Loucy (cell line): Measurements from ENCODE around the gene BAIAP3.

Source experiments
- H2AFZ ChIP-seq: fragments of 200-600 bp; sonication (generic); 2 replicates; pipeline ENCODE4 v1.6.0; 2016; ENCODE audit warnings: antibody characterized with exemption, mild to moderate bottlenecking, low read length, moderate library complexity
- H3F3A ChIP-seq: fragments of 200-600 bp; 2 replicates; pipeline ENCODE4 v1.6.0; 2016; ENCODE audit warnings: antibody characterized with exemption, low read depth, mild to moderate bottlenecking
- H3K27me3 ChIP-seq: fragments of 200-600 bp; sonication (generic); 2 replicates; pipeline ENCODE4 v1.6.1; 2014; ENCODE audit warnings: low read length, mild to moderate bottlenecking; ENCODE audit not compliant: insufficient read depth, poor library complexity, severe bottlenecking
- H3K36me3 ChIP-seq: fragments of 200-600 bp; sonication (generic); 2 replicates; pipeline ENCODE4 v1.6.1; 2016; ENCODE audit warnings: low read length; ENCODE audit not compliant: insufficient read depth
- H3K4me1 ChIP-seq: fragments of 200-600 bp; sonication (generic); 2 replicates; pipeline ENCODE4 v1.5.1; 2014; ENCODE audit warnings: low read length, mild to moderate bottlenecking; ENCODE audit not compliant: insufficient read depth, poor library complexity, severe bottlenecking
- H3K4me2 ChIP-seq: fragments of 200-600 bp; sonication (generic); 2 replicates; pipeline ENCODE4 v1.6.0; 2014; ENCODE audit warnings: antibody characterized with exemption, low read length, low read depth, mild to moderate bottlenecking; ENCODE audit not compliant: poor library complexity, severe bottlenecking
- H3K4me3 ChIP-seq: fragments of 200-600 bp; sonication (generic); 2 replicates; pipeline ENCODE4 v1.5.1; 2014; ENCODE audit warnings: low read length, mild to moderate bottlenecking, mixed read lengths; ENCODE audit not compliant: poor library complexity, severe bottlenecking
- H3K79me2 ChIP-seq: fragments of 200-600 bp; sonication (generic); 2 replicates; pipeline ENCODE4 v1.6.1; 2014; ENCODE audit warnings: low read length; ENCODE audit not compliant: insufficient read depth
- H3K9ac ChIP-seq: fragments of 200-600 bp; sonication (generic); 2 replicates; pipeline ENCODE4 v1.6.0; 2014; ENCODE audit warnings: mild to moderate bottlenecking, low read depth, low read length, moderate library complexity; ENCODE audit not compliant: poor library complexity, severe bottlenecking
- H3K9me2 ChIP-seq: fragments of 200-600 bp; sonication (generic); replicated peaks from 2 replicates; pipeline ENCODE4 v1.6.1; 2016; ENCODE audit warnings: low read depth, low read length, mixed read lengths
- H3K9me3 ChIP-seq: fragments of 200-600 bp; sonication (generic); 2 replicates; pipeline ENCODE4 v1.6.1; 2014; ENCODE audit warnings: mild to moderate bottlenecking, antibody characterized with exemption, low read length, low read depth; ENCODE audit not compliant: insufficient read depth
- H4K20me1 ChIP-seq: fragments of 200-600 bp; sonication (generic); 2 replicates; pipeline ENCODE4 v1.6.0; 2014; ENCODE audit warnings: antibody characterized with exemption, low read length, mild to moderate bottlenecking; ENCODE audit not compliant: insufficient read depth, poor library complexity, severe bottlenecking
- CTCF ChIP-seq: fragments of 200-600 bp; sonication (generic); conservative IDR thresholded peaks from 2 replicates; pipeline ENCODE4 v1.5.1; 2014; ENCODE audit warnings: mild to moderate bottlenecking, antibody characterized with exemption, low read length
- EZH2phosphoT487 ChIP-seq: fragments of 200-600 bp; IDR thresholded peaks from 2 replicates; pipeline ENCODE4 v1.6.1; 2018; ENCODE audit warnings: antibody characterized with exemption, mild to moderate bottlenecking, moderate library complexity, borderline replicate concordance

BAIAP3 gene

GRCh38 chr16:1338119-1338730, 4.8 kb downstream of the BAIAP3 start:
- Histone ChIP-seq H3K9ac (no peak overlapping the region), H3K4me2 (no peak overlapping the region), H3K27me3 (no peaks in the 10 kb centered on the region)

DNA sequence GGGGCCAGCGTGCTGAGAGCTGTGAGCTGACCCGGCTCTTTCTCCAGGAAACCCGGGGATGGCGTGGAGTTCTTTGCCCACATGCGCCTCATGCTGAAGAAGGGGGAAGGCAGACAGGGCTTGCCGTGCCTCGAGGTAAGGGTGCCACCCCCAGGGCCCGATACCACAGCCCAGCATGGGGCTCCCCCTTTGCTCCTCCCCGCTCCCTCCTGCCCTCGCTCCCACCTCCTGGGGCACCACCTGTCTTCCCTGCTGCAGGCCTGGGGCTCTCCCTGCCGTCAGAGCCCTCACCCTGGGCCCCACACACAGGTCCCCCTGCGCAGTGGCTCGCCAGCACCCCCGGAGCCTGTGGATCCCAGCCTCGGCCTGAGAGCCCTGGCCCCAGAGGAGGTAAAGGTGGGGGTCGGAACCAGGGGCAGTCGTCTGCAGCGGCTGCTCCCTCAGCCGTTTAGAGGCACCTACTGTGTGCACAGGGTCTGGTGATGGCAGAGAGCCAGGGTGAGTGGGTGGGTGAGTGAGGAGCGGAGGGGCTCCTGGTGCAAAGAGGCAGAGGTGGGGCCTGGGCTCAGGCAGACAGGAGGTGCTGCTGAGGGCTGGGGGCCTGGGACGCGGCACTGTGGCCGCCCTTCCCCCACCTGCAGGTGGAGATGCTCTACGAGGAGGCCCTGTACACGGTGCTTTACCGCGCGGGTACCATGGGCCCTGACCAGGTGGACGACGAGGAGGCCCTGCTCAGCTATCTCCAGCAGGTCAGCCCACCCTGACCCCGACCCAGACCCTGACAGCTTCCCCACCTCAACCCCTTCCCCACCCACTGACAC, 5.6 kb downstream of the BAIAP3 start:
- Histone ChIP-seq H3K4me2 (no peak overlapping the region), H3F3A (no peaks in the 10 kb centered on the region), H3K9me3 (no peaks in the 10 kb centered on the region), H3K4me3 (no peak overlapping the region), H3K36me3 (no peaks in the 10 kb centered on the region), H2AFZ (no peak overlapping the region), H3K27me3 (no peaks in the 10 kb centered on the region), H4K20me1 (no peaks in the 10 kb centered on the region), H3K79me2 (no peaks in the 10 kb centered on the region), H3K9ac (no peak overlapping the region), H3K4me1 (peaks cover 4% of the 10 kb centered on the region), H3K9me2 (no peaks in the 10 kb centered on the region)
- TF ChIP-seq EZH2phosphoT487 (no peak), CTCF (no peak)

More at GRCh38 chr16:1338119-1338730, 4.8 kb downstream of the BAIAP3 start:
- no peaks in the 10 kb centered on the region for H3K36me3 ChIP-seq
- no peaks in the 10 kb centered on the region for H3F3A ChIP-seq
- H3K4me3 ChIP-seq = no peak overlapping the region
- no peaks in the 10 kb centered on the region for H4K20me1 ChIP-seq
- H3K9me2 ChIP-seq = no peaks in the 10 kb centered on the region
- H3K4me1 ChIP-seq = peaks cover 4% of the 10 kb centered on the region
- H2AFZ ChIP-seq = no peak overlapping the region
- no peak for TF ChIP-seq EZH2phosphoT487
- peak; percentile 42 for TF ChIP-seq CTCF
- no peaks in the 10 kb centered on the region for H3K9me3 ChIP-seq
- no peaks in the 10 kb centered on the region for H3K79me2 ChIP-seq

DNA sequence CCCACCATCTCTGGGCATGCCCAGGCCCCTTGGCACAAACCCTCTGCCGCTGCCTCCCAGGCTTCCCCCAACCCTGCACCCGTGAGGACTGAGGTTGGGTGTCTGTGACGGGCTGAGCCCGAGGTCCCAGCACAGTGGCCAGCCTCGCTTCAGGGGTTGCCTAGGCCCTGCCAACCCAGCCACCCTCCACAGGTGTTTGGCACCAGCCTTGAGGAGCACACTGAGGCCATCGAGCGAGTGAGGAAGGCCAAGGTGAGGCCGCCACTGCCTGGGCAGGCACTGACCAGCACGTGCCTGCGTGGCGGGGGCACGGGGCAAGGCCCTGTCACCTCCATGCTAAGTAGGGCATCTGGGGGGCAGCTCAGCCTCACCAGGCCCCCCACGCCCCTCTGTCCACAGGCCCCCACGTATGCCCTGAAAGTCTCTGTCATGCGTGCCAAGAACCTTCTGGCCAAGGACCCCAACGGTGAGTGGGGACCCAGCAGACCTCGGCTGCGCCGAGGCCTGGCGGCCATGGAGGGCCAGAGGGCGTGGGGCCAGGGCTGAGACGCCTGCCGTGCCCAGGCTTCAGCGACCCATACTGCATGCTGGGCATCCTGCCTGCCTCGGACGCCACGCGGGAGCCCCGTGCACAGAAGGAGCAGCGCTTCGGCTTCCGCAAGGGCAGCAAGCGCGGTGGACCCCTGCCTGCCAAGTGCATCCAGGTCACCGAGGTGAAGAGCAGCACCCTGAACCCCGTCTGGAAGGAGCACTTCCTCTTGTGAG, 7.5 kb downstream of the BAIAP3 start:
- no peak for TF ChIP-seq EZH2phosphoT487
- TF ChIP-seq CTCF = no peak
- peaks cover 4% of the 10 kb centered on the region for H3K4me1 ChIP-seq
- no peaks in the 10 kb centered on the region for H4K20me1 ChIP-seq
- no peaks in the 10 kb centered on the region for H3K9me3 ChIP-seq
- H3K27me3 ChIP-seq = no peaks in the 10 kb centered on the region
- H3K36me3 ChIP-seq = no peaks in the 10 kb centered on the region
- no peak overlapping the region for H3K4me3 ChIP-seq
- H3K4me2 ChIP-seq = no peak overlapping the region
- H3K9ac ChIP-seq = no peak overlapping the region
- H3K9me2 ChIP-seq = no peaks in the 10 kb centered on the region
- H3K79me2 ChIP-seq = no peaks in the 10 kb centered on the region
- no peak overlapping the region for H2AFZ ChIP-seq
- no peaks in the 10 kb centered on the region for H3F3A ChIP-seq
